PC-9 (cell line): Measurements from ENCODE around the gene LXN.

Source experiments
- EZH2 ChIP-seq: fragments of 200-600 bp; sonication (generic); IDR thresholded peaks from 2 replicates; pipeline ENCODE4 v1.8.0; 2017; ENCODE audit warnings: antibody characterized with exemption, low read depth
- TF ChIP-seq, protein P1 (sequence below): fragments of 200-600 bp; sonication (generic); conservative IDR thresholded peaks from 2 replicates; pipeline ENCODE4 v1.6.1; 2017; ENCODE audit warnings: mixed run types, antibody characterized with exemption, mild to moderate bottlenecking, moderate library complexity

DNA sequence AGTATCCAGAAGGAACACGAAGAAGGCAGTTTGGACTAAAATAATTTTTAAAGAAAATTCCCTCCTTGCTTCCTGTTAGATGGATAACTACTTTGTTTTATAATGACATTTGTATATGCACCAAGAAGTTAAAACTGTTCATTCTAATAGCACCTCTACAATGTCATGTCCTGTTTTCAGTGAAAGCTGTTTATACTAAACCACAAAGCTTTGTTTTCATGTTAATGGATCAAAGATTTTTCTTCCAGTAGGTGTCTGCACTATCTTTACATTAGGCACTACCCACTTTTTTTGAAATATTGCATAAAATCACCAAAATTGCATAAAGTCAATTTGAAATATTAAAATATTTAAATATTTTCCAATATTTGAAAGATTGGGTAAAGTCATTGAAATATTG lies 49.7 kb upstream of the LXN start:
- TF ChIP-seq, protein P1, sequence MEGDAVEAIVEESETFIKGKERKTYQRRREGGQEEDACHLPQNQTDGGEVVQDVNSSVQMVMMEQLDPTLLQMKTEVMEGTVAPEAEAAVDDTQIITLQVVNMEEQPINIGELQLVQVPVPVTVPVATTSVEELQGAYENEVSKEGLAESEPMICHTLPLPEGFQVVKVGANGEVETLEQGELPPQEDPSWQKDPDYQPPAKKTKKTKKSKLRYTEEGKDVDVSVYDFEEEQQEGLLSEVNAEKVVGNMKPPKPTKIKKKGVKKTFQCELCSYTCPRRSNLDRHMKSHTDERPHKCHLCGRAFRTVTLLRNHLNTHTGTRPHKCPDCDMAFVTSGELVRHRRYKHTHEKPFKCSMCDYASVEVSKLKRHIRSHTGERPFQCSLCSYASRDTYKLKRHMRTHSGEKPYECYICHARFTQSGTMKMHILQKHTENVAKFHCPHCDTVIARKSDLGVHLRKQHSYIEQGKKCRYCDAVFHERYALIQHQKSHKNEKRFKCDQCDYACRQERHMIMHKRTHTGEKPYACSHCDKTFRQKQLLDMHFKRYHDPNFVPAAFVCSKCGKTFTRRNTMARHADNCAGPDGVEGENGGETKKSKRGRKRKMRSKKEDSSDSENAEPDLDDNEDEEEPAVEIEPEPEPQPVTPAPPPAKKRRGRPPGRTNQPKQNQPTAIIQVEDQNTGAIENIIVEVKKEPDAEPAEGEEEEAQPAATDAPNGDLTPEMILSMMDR: no peak
- TF ChIP-seq EZH2: no peak
